Measurements from ENCODE around the gene IRGQ.
A peak's percentile ranks its signal among the peaks of the same experiment; 100 is the strongest.
"Not testable (repeated sequence)": the region's sequence is repeated elsewhere in the genome, so short reads cannot be mapped to it uniquely, and the experiment has no call there.

IRGQ gene, protein sequence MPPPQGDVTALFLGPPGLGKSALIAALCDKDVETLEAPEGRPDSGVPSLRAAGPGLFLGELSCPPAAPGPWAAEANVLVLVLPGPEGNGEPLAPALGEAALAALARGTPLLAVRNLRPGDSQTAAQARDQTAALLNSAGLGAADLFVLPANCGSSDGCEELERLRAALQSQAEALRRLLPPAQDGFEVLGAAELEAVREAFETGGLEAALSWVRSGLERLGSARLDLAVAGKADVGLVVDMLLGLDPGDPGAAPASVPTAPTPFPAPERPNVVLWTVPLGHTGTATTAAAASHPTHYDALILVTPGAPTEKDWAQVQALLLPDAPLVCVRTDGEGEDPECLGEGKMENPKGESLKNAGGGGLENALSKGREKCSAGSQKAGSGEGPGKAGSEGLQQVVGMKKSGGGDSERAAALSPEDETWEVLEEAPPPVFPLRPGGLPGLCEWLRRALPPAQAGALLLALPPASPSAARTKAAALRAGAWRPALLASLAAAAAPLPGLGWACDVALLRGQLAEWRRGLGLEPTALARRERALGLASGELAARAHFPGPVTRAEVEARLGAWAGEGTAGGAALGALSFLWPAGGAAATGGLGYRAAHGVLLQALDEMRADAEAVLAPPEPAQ

DNA sequence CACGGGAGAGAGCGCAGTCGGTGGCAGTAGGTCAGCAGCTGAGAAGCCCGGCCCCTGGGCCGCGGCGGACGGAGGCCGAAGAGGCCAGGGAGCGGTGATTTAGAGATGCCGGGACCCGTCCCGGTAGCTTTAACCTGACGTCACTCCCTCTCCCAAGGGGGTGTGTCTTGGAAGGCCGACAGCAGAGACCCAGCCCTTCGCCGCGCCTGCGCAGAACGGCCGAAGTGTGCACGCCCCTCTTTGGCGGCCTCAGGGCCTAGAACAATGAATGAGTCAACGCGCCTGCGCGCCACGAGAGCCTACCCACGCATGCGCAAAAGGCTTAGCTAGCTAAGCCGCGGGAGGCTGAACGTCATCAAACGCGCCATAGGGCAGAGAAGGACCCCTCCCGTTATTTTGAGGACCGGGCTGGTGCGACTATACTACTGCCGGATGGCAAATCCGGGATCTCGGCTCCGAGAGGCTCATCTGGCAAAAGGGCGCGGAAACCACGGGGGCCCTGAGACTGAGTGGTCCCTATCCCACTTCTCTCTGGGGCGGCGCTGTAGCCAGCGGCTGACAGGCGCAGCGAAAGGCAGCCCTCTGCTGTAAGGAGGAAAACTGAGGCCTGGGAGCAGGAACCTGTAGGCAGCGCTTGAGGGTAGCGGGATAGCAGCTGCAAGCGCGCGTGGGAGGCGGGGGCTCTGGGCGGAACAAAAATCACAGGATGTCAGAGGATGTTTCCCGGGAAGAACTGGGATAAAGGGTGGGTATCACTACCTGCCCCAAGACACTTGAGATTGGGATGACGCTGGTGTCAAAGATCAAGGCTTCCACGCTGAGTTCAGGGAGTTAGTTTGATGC lies at the start of gene IRGQ, which contains the start of gene ZNF576:
TSS of gene IRGQ (minus strand) at position 136 of the 843 bp plus-strand sequence. CDS start 796 bp downstream, outside the sequence.
TSS of gene ZNF576 (plus strand) at position 597 of the 843 bp plus-strand sequence. CDS start 514 bp downstream, outside the sequence.
- FAIRE-seq = peak; percentile 100
- peak; percentile 95 for DNase-seq (ENCODE audit: insufficient read length, low spot score)

GRCh38 chr19:43644181-43644580 lies 48.2 kb upstream of the IRGQ start:
- FAIRE-seq (no peak), DNase-seq (ENCODE audit: insufficient read length, low spot score) (no peak)

GRCh38 chr19:43643326-43643725 lies 47.4 kb upstream of the IRGQ start:
- DNase-seq (ENCODE audit: insufficient read length, low spot score) = no peak
- FAIRE-seq = no peak

- DNase-seq (ENCODE audit: insufficient read length, low spot score) = no peak
- no peak for FAIRE-seq
Observed at GRCh38 chr19:43642531-43642930, 46.6 kb upstream of the IRGQ start.

DNA sequence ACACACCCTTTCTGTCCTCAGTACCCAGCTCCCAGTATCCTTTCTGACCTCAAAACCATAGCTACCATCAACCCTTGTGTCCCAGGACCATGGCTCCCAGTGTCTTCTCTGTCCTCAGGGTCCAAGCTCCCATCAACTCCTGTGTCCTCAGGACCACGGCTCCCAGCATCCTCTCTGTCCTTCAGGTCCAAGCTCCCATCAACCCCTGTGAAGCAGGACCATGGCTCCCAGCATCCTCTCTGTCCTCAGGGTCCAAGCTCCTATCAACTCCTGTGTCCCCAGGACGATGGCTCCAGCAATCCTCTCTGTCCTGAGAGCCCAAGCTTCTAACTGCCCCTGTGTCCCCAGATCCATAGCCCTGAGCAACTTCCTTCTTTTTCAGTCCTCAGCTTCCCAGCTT lies 45.4 kb upstream of the IRGQ start:
- FAIRE-seq (no peak), DNase-seq (ENCODE audit: insufficient read length, low spot score) (no peak)

DNA sequence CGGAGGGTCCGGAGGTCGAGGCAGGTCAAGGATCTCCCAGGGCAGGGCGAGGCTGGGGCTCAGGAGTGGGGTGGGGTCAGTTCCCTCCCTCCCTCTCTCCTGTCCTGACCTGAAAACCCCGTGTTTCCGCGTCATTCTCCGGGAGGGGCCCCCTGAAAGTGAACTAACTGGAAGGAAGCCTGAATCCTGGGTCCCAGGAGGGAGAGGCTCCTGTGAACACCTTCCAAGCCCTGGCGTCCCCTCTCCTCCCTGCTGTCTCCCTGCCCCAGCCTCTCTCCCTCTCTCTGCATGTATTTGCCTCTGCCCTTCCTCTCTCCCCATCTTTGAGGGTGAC lies 44.5 kb upstream of the IRGQ start:
- FAIRE-seq (no peak), DNase-seq (ENCODE audit: insufficient read length, low spot score) (no peak)

DNA sequence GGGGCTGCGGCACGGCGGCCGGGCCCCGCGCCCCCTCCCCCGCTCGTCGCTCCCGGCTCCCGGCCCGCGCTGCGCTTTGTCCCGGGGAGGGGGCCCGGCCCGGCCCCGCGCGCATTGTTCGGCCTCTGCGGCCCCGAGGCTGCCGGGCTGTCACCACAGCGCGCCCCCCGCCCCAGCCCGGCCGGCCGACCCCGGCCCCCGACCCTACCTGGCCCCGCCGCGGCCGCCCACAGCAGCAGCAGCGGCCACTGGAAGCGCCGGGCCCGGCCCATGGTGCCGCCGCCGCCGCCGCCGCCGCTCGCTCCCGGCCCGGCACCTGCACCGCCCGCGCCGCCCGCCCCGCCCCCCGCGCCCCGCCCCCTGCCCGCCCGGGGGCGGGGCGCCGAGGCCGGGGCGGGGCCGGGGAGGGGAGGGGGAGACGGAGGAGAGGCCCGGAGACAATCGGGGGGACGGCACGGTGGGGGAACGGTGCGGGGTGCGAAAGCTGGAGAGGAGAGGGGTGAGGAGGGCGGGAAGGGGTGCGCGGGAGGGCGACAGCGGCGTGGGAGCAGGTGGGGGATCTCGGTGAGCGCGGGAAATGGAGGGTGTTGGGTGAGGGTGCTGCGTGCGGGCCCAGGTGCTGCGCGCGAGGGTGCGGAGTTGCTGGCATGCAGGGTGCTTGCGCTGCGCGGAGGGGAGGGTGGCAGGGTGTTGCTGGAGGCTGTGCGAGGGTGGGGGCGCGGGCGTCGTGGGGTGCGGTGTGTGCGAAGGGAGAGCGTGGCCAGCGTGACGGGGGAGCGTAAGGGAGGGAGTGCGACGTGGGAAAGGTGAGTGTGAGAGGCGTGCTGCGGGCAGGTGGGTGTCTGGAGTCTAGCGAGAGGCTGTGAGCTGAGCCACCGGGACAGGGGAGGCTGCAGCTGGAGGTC lies 43.8 kb upstream of the IRGQ start, which contains the start of gene CADM4:
TSS of gene CADM4 (minus strand) at position 332 of the 905 bp plus-strand sequence. CDS start at position 272, 60 bp downstream.
- DNase-seq (ENCODE audit: insufficient read length, low spot score) (peak; percentile 50), FAIRE-seq (no peak)

DNA sequence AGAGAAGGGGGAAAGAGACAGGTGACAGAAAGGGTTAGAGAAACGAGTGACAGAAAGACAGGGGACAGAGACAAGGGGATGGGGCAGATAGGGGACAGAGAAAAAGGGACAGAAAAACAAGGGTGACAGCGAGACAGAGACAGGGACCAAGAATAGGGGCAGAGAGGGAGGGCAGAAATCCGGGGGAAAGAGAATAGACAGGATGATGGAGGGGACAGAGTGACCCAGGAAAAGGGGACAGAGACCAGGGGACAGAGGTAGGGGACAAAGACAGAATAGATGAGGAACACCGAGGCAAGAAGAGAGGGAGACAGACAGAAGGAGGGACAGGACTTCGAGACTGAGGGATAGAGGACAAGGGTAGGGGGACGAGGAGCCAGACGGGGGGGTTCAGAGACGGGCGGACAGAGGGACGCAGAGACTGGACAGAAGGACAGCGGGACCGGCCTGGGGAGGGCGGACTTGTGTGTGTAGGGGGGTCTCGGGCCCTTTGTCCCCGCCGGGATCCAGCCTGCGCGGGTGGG lies 43.1 kb upstream of the IRGQ start:
- DNase-seq (ENCODE audit: insufficient read length, low spot score) (no peak), FAIRE-seq (no peak)

- FAIRE-seq (no peak), DNase-seq (ENCODE audit: insufficient read length, low spot score) (no peak)
Observed at GRCh38 chr19:43638214-43638994, 42.5 kb upstream of the IRGQ start.

DNA sequence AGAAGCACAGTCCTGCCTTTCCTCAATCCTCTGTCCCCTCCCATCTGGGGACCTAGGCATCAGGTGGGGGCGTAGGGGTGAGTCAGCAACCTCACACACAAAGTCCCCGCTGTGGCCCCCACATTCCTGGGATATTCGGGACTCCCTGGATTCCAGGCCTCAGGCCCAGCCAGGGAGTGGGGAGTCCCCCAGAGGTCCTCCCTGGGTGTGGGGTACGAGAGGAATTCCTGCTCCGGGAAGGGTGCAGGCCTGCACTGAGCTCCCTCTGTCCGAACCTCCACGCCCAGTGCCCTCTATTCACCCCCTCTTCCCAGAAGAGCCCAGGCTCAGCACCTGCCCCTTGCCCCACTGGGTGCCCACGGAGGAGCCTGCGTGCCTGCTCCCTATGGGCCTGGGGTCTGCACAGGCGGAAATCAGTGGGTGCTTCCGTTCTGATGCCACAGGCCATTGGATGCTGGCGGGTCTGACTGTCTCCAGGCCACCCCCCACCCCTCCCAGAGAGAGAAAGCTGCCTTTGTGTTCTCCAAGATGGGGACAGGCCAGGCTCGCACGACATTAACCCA lies 40.3 kb upstream of the IRGQ start:
- no peak for FAIRE-seq
- no peak for DNase-seq (ENCODE audit: insufficient read length, low spot score)

- not testable (repeated sequence) for FAIRE-seq
Observed at GRCh38 chr19:43635561-43635940, 39.6 kb upstream of the IRGQ start.

GRCh38 chr19:43634872-43635560 lies 39.1 kb upstream of the IRGQ start:
- DNase-seq (ENCODE audit: insufficient read length, low spot score) (no peak), FAIRE-seq (no peak)

More at GRCh38 chr19:43635561-43635940, 39.6 kb upstream of the IRGQ start:
- DNase-seq (ENCODE audit: insufficient read length, low spot score) = not testable (repeated sequence)

GRCh38 chr19:43634506-43634871 lies 38.6 kb upstream of the IRGQ start:
- no peak for DNase-seq (ENCODE audit: insufficient read length, low spot score)
- no peak for FAIRE-seq

DNA sequence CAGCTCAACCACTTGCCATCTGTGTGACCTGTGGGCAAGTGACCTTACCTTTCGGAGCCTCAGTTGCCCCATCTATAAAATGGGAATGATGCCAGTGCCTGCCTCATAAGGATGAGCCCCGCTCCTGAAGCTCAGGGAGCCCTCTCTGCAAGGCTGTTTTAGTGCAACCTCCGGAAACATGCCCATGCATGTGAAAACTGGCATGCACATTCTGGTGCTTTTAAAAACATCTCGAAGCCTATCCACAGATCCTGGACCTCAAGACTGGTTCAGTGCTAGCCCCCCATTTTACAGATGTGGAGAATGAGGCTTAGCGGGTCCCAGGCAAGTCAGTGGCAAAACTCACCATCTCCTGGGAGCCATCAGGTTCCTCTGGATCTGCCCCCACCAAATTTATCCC lies 38.1 kb upstream of the IRGQ start:
- no peak for FAIRE-seq
- no peak for DNase-seq (ENCODE audit: insufficient read length, low spot score)

DNA sequence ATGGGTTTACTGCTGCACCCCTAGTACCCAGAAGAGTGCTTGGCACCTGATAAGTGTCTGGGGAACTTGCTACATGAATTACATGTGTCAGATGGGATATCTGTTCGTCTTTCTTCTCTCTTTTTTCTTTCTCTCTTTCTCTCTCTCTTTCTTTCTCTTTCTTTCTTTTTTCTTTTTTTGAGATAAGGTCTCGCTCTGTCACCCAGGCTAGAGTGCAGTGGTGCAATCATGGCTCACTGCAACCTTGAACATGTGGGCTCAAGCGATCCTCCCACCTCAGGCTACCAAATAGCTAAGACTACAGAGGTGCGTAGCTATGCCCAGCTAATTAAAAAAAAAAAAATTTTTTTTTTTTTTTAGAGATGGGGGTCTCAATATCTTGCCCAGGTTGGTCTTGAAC lies 37.6 kb upstream of the IRGQ start:
- no peak for DNase-seq (ENCODE audit: insufficient read length, low spot score)
- FAIRE-seq = no peak

DNA sequence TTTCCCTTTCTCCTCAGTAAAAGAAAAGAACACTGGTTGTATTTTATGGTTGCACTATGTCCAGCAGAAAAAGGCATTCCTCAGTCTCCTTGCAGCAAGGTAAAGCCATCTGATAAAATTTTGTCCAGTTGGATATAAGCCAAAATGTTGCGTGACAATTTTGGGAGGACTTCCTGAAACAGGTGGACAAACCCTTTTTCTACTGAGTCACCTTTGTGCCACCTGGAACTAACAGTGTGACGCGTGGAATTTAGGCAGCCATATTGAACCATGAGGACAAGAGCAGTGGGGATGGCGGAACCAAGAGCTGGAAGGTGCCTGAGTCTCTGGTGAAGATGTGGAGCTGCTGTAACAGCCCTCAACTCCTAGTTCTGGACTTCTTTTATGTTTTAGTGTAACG lies 35.6 kb upstream of the IRGQ start:
- FAIRE-seq (no peak), DNase-seq (ENCODE audit: insufficient read length, low spot score) (no peak)

DNA sequence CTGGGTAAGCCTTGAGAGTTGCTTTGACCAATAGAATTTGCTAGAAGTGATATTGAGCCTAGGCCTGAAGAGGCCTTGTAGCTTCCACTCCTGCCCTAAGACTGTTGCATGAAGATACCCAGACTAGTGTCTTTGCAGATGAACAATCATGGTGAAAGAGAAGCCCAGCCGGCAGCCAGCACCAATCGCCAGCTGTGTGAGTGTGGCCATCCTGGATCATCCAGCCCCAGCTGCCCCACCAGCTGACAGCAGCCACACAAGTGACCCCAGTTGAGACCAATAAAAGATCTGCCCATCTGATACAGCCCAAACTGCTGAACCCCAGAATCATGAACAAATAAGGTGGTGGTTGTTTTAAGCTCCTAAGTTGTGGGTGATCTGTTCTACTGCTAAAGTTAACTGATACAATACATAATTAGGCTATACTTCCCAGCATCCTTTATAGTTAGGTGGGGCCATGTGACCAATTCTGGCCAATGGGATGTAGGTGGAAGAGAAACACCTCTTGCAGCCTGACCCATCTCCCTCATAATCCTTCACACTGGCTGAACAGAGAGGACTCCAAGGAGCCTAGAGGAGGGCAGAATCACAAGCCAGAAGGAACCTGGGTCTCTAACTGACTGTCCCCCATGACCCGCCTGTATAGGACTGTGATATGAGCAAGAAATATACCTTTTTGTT lies 32.9 kb upstream of the IRGQ start:
- no peak for FAIRE-seq
- no peak for DNase-seq (ENCODE audit: insufficient read length, low spot score)

GRCh38 chr19:43626838-43627237 lies 30.9 kb upstream of the IRGQ start:
- FAIRE-seq (no peak), DNase-seq (ENCODE audit: insufficient read length, low spot score) (no peak)
